Kidney glomerular epithelial cell (primary cell): ENCODE data around the gene HSPA8.
"Not testable (repeated sequence)": the region's sequence is repeated elsewhere in the genome, so short reads cannot be mapped to it uniquely, and the experiment has no call there.

Experiments
- DNase-seq: peaks from one replicate; lab custom pipeline; 2025; lab: John Stamatoyannopoulos, UW

HSPA8 gene

DNA sequence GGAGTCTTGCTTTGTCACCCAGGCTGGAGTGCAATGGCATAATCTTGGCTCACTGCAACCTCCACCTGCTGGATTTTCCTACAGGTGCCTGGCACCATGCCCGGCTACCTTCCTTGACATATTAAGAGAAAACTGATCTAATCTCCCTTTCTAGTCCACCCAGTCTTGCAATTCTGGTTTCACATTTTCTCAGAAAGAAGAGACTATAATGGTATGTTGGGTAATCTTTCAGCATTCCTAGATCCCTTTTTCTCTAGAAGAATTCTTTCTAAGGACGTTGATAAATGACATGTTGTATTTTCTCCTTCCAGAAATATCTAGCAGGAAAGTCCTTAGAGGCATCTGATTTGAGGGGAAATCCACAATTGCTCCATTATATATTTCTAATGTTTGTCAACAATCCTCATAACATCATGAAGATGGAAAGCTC lies 10.4 kb upstream of the HSPA8 start:
- no peak for DNase-seq

DNA sequence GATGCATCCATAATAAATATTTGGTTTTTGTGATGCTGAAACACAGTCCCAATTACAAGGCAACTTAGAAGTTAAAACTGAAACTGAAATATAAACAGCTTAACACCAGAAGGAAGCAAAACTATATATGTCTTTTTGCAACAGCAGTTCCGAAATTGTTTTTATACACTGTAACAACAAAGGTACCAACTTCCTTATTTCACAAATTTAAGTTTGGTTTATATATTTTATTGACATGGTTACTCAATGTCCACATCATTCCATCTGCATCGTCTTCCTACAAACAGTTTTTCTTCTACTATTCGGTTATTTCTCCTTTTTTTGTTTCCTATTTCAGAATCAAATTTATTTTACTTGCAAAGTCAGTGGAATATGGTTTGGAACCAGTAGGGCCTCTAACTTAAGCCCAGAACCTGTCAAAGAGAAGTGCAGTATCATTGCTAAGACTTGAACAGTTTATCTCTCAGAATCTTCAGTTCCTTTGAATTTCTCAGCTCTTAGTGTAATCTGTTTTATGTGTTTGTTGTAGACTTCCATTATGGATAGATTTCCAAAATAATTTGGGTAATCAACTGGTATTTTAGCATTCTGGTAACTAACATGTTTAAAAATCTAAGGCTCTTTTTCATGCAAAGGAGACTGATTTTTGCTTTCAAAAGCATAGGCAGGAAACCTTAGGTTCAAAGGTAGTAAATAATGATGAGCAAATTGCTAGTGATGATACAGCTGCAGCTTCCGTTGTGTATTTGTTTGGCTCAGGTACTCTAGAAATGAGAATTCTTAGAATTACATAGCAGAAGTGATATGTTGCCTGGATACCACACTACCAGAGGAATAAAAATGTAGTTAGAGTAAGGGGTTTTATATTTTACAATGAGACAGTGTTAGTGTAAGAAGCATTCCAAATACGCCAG lies 8.2 kb upstream of the HSPA8 start:
- no peak for DNase-seq

DNA sequence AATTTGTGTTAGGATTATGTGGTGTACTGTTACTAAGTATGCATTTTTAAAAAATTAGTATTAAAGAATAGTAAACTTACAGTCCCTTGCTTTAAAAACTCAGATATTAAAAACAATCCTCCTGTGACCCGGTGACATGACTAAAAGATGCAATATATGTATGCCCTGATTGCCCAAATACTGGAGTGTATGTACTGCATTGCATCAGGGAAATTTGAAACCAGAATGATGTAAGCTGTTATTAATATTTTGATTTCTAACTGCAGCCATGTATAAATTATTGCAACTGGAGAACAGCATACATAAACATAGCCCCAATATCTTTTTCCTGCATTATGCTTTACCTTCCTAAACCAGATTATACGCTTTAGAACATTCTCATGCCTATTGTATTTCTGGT lies 3.7 kb upstream of the HSPA8 start:
- DNase-seq = no peak

DNA sequence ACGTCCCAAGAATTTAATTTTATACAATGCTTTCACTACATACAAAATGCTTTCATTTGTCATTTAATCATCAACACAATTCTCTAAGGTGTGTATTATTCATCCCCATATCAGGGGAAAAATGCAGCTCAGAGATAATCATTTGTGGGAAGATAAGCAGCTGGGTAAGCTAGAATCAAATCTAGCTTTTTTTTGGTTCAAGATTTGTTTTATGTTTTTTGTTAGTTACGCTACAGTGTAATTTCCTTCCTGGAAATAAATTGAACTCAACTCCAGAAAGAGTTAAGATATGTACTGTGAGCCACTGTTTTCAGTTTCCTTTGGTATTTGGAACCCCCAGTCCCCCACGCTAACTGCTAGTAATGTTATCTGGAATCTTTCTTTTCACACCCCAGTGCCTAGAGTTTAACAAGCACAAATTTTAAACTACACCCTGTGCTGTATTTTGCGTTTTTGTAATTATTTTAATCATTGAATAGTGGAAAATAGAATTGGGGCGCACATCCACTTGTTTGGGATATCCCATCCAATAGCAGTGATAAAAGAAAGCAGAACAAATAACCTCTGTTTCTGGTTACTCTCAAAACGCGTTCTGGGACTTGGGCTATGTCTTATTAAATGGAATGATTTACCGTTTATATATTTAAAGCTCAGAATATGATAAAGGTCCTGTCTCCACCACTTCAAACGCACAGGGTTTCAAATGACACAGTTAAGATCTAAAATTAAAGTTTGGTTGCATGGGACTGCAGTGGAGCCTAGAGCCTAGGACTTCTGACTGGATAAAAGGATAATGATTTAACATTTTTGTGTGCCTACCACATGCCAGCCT lies 2.1 kb upstream of the HSPA8 start:
- DNase-seq = peak; percentile 65

DNA sequence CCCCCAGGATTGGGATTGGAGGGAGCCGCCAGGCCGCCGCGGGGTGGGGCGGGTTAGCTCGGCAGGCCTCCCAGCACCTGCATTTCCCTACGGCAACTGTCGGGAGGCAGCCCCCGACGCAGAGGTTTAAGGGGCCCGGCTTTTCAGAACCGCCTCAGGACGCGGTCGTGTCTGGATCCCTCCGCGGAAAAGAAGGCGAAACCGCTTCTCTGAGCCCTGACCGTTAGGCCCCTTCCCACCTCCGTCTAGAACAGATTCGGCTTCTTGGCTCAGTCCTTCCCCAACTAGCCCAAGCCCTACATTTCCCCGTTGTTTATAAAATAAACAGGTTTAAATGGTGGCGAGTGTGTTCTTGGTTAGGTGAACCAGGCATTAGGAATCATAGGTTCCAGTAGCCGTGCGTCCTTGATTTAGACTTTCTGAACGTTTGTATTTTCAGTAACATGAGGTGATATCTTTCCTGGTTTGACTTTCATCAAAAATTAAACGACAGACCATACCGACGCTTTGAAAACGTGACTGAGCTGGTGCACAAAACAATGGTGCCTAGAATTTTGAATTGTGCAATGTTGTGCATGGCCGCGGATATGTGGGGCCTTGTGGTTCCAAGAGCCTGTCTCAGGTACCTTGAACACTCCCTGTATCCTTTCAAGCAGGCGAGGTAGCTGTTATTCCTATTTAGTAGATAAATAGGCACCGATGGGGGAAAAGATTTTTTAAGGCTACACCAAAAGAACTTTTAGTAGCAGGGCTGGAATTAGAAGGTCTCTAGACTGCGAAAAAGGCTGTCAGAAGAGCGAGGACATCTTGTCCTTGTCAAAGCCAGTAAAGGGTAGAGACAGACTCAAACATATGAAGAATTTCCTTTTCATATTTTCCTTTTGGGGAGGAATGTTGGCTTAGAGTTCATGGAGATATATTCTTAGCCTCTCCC lies 1.2 kb upstream of the HSPA8 start:
- peak; percentile 71 for DNase-seq

DNA sequence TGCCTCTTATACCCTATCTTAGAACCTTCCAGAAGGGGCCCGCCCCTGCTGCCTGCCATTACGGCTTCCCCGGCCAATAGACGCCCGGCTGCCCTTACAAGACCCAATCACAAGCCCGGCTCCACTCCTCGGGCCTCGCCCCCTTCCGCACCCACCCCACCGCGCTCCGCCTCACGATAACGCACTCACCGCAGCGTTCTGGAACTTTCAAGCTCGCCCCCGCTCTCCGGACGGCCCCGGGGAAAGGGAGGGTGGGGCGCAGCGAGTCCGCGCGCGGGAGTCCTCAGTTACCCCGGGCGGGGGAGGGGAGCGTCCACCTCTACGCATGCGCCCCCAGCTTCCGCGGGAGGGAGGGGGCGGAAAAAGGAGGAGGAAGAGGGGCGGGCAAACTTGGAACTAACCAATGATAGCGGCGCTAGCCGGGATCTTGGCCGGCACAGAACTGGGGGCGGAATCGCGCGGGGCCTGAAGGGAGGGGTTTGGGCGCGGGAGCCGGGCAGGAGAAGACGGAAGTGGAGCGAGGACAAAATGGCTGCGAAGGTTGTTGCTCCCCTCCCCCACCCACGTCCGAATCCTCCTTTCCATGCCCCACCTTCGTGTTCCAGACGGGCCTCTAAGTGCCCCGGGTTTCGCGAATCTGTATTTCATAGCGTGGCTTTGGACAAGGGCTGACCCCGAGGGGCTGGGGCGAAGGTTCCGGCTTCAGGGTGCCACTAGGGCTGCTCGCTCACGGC lies 389 bp upstream of the HSPA8 start:
- DNase-seq = peak; percentile 100

DNA sequence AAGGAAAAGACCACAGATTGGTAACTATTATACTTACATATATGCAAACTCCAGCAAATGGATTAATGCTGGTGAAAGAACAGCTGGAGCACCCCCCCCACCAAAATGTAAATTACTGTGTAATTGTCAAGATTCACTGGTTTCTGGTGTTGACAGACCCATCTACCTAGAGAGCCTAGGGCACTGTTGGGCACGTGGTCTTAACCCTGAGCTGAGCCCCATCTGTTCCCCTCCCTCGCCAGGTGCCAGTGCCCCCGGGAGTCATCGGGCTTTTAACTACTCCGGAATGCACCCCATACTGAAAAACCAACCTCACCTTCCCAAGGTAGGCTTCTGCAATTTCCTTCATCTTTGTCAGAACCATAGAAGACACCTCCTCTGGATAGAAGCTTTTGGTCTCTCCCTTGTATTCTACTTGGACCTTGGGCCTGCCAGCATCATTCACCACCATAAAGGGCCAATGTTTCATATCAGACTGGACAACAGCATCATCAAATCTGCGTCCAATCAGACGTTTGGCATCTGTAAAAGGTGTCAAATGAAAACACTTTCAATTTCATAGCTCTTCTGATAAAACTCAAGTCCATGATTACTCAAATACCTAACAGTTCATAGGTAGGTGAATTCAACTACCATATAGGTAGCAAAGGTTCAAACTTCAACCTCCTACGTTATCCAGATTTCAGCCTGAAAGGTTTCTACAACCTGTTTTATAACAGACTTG lies 1.5 kb downstream of the HSPA8 start:
- no peak for DNase-seq

DNA sequence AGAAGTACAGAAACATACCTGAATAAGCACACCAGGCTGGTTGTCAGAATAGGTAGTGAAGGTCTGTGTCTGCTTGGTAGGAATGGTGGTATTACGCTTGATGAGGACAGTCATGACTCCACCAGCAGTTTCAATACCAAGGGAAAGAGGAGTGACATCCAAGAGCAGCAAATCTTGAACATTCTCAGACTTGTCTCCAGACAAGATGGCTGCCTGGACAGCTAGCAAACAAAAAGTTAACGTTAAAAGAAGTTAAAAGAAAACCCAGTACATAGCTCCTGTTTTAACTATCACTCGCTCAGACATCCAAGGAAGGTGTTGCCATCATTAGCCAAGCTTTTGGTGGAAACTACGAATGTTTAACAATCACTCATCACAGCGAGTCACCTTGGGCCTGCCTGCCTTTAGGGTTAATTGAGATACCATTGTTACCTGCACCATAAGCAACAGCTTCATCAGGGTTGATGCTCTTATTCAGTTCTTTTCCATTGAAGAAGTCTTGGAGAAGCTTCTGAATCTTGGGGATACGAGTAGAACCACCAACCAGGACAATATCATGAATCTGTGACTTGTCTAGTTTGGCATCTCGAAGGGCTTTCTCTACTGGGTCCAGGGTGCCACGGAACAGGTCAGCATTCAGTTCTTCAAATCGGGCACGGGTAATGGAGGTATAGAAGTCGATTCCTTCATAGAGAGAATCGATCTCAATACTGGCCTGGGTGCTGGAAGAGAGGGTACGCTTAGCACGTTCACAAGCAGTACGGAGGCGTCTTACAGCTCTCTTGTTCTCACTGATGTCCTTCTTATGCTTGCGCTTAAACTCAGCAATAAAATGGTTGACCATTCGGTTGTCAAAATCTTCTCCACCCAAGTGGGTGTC lies 2.7 kb downstream of the HSPA8 start:
- DNase-seq = not testable (repeated sequence)

DNA sequence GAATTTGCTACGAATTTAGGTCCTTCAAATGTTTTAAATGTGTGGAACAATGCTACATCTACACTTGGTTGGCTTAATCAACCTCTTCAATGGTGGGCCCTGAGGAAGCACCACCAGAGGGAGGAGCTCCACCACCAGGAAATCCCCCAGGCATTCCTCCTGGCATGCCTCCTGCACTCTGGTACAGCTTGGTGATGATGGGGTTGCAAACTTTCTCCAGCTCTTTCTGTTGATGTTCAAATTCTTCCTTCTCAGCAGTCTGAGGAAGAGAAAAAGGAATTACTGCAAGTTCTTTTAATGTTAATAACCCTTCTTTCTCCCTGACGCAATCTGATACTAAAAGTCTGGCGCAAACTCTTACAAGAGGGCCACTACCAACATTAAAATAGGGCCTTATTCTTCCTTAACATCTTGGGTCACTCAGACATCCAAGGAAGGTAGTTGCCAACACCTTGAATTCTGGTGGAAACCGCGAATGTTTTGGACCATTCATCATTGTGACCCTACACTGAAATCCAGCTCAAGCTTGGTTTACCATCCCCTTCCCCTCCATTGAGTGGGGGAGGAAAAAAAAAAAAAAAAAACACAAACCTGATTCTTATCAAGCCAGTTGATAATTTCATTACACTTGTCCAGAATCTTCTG lies 4.2 kb downstream of the HSPA8 start:
- no peak for DNase-seq

DNA sequence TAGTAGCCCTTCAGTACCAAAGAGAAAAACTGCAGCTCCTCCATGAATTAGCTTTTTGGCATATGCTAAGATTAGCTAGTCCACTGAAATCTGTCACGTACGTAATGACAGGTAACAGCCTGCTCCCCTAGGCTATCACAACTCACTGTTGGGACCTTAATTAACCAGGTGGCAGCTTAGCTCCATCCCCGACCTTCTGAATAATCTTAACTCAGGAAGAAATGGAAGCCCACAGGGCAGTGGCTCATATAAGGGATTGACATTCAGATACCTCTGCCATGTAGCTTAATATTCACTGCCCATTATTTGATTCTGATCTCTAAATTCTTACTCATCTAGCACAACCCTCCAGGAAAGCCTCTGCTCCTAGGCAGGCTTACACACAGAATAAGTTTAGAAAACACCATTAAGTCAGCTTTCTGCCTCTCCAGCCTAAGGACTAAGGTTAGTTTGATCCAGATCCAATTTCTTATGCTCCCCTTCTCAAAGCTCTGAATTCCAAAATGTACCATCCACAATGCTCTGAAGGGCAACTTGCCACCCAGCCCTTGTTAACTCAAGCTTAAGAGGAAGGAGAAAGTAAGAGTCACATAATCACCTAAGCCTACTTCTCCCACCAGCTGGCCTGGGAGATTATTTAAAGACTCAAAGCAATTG lies 5.0 kb downstream of the HSPA8 start:
- no peak for DNase-seq

DNA sequence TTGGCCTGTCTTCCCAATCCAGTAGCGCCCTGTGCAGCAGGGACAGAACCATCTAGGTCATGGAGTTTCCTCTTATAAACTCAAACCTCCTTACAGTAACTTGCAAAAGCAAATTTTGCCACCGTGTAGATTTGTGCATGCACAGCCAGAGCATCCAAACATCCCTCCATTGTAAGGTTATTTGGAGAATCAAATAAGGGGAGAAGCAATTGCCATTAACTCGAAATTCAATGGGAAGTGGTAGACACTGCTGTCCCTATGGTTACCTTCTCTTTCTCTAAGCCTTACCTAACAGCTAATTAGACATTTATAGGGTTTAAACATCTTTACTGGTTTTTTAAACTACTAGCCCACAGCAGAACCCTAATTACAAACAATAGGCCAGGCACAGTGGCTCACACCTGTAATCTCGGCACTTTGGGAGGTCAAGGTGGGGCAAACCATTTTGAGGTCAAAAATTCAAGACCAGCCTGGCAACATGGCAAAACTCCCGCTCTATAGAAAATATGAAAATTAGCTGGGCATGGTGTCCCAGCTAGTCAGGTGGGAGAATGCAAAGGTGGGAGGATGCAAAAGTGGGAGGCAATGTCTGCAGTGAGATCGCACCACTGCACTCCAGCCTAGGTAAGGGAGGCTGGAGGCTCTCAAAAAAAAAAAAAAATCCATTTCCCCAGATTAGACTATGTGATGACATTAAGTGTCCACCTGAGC lies 6.6 kb downstream of the HSPA8 start:
- no peak for DNase-seq

DNA sequence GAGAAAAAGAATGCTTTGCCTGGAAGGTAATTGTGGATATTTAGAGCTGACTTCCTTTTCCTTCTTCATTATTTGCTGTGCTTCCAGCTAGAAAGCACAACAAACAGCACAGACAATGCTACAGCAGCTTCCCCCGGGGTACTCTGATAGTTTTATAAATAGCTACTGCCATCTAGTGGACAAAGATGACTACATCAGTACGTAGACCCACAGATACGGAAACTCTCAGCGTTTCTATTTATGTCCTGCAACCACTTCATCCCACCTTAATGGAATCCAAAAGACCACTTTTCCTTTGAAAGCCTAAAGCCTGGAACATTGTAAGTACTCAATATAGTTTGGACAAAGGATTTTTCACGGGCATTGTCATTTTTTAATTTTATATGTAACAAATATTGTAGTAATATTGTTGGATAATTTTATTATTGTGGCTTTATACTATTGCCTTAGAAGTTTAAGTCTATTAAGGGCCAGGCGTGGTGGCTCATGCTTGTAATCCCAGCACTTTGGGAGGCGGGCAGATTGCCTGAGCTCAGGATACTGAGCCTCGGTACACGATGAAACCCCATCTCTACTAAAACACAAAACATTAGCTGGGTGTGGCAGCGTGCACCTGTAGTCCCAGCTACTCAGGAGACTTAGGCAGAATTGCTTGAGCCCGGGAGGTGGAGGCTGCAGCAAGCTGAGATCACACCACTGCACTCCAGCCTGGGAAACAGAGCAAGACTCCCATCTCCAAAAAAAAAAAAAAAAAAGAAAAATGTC lies 7.5 kb downstream of the HSPA8 start:
- peak; percentile 66 for DNase-seq

DNA sequence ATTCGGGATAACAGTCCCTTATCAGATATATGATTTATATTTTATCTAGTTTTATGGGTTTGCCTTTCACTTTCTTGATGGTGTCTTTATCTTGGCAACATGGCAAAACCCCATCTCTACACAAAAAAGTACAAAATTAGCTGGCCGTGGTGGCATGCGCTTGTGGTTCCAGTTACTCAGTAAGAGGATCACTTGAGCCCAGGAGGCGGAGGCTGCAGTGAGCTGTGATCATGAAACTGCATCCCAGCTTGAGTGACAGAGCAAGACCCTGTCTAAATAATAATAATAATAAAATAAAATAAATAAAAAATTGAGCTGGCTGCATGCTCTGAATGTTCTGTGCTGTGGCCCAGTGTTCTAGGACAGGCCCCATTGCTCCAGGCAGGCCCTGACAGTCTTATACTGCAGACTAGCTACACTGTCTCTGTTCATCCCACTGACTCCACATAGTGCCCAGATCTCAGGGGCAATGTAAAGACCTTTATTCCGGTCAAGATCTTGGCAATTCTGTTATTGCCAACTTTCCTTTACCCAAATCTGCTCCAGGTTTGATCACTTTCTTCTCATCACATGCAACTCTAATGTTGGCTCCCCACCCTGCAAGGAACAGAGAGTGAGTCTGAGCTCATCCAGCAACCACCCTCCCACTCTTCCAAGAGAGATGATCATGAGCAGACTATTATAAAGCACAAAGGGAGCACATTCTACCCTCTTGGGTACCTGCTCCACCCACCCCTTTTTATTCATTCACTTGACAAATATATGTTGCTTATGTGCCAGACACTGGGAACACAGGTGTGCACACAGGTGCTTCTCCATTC lies 8.8 kb downstream of the HSPA8 start:
- no peak for DNase-seq

DNA sequence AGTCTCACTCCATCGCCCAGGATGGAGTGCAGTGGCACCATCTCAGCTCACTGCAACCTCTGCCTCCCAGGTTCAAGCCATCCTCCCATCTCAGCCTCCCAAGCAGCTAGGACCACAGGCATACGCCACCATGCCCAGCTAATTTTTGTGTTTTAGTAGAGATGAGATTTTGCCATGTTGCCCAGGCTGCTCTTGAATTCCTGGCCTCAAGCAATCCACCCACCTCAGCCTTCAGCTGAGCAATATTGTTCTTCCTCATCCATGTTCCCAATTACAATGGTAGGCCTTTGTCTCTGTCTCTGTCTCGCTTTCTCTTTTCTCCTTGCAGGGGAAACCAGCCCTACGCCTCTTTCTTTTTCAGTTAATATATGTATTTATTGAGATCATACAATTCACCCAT lies 10.3 kb downstream of the HSPA8 start:
- DNase-seq = no peak

DNA sequence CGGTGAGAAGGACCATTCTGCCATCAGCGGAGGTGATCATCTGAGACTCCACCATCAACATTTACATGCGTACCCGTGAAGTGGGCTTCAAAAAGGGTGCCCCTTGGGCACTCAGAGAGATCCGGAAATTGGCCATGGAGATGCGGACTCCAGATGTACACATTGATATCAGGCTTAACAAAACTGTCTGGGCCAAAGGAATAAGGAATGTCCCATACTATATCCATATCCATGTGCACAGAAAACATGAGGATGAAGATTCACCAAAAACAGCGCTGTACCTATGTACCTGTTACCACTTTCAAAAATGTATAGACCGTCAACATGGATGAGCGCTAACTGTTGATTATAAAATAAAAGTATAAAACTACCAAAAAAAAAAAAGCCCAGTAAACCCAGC lies 10.8 kb downstream of the HSPA8 start:
- DNase-seq = no peak

DNA sequence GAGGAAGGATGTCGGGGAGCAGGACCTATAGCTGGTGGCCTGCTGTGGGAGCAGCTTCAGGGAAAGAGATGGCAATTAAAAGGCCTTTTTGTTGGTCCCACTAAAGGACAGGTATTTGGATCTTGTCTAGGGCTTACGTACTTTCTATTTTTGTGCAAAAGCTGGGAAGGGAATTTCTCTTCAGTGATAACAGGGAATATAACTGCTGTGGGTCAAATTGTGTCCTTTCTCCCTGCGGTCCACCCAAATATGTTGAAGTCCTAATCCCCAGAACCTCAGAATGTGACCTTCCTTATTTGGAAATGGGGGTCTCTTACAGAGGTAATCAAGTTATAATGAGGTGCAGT lies 14.0 kb downstream of the HSPA8 start:
- DNase-seq = no peak
